ENCODE data around the gene LCN15. TPM values are rescaled to one million over a fixed set of nuclear protein-coding genes. Genes with fewer than 3 reads are reported as not detected.

Gene LCN15
- total and polyA plus RNA-seq, 7 donors = 0.70 to 9.0 (median 6.6) TPM; not detected in 4

GRCh38 chr9:136722969-136723356, 41.4 kb downstream of the LCN15 start:
- H3K36me3 ChIP-seq = peaks cover 33 to 55% (median 35%) of the 10 kb centered on the region in 4 donors
- WGBS, 2 donors = 88 to 91% methylated on average over 24 of the region's 24 CpGs
- H3K9me3 ChIP-seq = no peaks in the 10 kb centered on the region
- H3K27me3 ChIP-seq = no peaks in the 10 kb centered on the region
- peaks cover 0 to 71% (median 51%) of the 10 kb centered on the region in 4 donors for H3K4me1 ChIP-seq
- intact Hi-C loops (cut with DNase I) = no loop called here
- H3K4me3 ChIP-seq = no peak overlapping the region
- no peak overlapping the region for H3K27ac ChIP-seq
- TF ChIP-seq, protein P1, sequence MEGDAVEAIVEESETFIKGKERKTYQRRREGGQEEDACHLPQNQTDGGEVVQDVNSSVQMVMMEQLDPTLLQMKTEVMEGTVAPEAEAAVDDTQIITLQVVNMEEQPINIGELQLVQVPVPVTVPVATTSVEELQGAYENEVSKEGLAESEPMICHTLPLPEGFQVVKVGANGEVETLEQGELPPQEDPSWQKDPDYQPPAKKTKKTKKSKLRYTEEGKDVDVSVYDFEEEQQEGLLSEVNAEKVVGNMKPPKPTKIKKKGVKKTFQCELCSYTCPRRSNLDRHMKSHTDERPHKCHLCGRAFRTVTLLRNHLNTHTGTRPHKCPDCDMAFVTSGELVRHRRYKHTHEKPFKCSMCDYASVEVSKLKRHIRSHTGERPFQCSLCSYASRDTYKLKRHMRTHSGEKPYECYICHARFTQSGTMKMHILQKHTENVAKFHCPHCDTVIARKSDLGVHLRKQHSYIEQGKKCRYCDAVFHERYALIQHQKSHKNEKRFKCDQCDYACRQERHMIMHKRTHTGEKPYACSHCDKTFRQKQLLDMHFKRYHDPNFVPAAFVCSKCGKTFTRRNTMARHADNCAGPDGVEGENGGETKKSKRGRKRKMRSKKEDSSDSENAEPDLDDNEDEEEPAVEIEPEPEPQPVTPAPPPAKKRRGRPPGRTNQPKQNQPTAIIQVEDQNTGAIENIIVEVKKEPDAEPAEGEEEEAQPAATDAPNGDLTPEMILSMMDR (IDR thresholded peaks at IDR 0.05) = no peak
- no peak for TF ChIP-seq POLR2AphosphoS5 (IDR thresholded peaks at IDR 0.05)
- no peak for TF ChIP-seq POLR2A (IDR thresholded peaks at IDR 0.05)
- no peak for TF ChIP-seq EP300 (IDR thresholded peaks at IDR 0.05)
- DNase-seq = no peak

DNA sequence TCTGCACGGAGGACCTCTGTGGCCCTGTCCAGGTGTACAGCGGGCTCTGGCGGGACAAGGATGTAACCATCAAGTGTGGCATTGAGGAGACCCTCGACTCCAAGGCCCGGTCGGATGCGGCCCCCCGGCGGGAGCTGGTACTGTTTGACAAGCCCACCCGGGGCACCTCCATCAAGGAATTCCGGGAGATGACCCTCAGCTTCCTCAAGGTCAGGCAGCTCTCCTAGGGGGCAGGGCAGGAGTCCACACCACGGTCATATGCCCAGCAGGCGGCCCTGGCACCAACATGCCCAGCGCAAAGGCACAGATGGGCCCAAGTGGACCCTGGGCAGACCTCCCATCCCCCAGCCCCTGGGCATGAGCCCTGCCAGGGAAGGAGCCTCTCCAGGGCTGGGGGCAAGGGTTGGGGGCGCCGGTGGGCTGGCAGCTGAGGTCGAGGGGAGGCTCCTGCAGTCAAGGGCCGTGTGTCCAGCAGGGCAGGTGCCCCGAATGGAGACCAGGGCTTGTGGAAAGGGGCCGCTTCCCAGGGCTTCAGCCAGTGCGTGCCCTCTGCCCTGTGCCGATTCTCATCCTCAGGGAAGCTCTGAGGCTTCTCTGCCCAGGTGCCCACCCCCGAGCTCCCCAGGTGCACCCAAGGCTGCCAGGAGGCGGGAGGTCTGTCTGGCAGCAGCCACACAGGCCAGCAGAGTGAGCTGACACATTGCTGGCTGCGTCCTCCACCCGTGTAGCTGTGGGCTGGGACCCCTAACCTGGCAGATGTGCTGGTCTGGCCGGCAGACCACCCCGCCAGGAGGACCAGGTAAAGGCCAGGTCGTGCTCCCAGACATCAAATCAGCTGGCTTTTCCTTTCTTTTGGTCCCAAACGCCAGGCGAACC, 42.0 kb downstream of the LCN15 start:
- peak overlapping the region in 2 of 4 donors; percentile 73 to 74 for H3K27ac ChIP-seq
- peaks cover 0 to 70% (median 50%) of the 10 kb centered on the region in 4 donors for H3K4me1 ChIP-seq
- H3K4me3 ChIP-seq = no peak overlapping the region
- WGBS, 2 donors = 82 to 86% methylated on average over 31 of the region's 31 CpGs
- H3K27me3 ChIP-seq = no peaks in the 10 kb centered on the region
- no peaks in the 10 kb centered on the region for H3K9me3 ChIP-seq
- DNase-seq = no peak
- peaks cover 33 to 55% (median 35%) of the 10 kb centered on the region in 4 donors for H3K36me3 ChIP-seq
- intact Hi-C loops (cut with DNase I) = no loop called here
- TF ChIP-seq POLR2A (IDR thresholded peaks at IDR 0.05) = no peak
- TF ChIP-seq, protein P1 (IDR thresholded peaks at IDR 0.05) = no peak
- TF ChIP-seq POLR2AphosphoS5 (IDR thresholded peaks at IDR 0.05) = no peak
- TF ChIP-seq EP300 (IDR thresholded peaks at IDR 0.05) = no peak

DNA sequence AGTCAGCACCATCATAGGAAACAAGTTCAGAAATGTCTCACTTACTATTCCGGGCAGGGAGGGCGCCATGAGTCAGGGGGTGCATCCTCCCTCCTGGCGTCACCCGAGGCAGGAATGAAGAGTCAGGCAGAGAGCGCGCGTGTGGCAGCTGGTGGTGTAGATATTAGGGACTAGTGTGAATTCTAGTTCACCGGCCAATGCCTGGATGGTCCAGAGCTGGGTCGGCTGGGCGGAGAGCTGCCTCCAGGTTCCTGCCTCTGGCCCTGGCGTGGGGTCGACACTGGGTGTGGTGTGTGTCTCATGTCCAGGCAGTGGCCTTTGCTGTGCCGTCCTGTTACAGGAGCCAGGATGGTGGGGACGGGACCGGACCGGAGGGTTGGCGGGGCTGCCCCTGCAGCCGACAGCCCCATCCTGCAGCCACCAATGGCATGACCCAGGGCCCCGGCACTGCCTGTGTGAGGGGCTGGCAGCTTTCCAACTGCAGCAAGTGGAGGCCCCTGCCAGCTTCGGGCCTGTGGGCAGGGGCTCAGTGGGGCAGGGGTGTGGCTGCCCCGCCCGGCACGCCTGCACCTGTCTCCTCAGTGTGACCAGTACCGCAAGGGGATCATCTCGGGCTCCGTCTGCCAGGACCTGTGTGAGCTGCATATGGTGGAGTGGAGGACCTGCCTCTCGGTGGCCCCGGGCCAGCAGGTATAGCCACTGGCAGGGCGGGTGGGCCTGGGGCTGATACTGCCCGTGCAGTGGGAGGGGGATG, 42.8 kb downstream of the LCN15 start:
- no peak for DNase-seq
- Histone ChIP-seq H3K36me3 (peaks cover 33 to 53% (median 35%) of the 10 kb centered on the region in 4 donors), H3K4me1 (peaks cover 0 to 62% (median 42%) of the 10 kb centered on the region in 4 donors)

DNA sequence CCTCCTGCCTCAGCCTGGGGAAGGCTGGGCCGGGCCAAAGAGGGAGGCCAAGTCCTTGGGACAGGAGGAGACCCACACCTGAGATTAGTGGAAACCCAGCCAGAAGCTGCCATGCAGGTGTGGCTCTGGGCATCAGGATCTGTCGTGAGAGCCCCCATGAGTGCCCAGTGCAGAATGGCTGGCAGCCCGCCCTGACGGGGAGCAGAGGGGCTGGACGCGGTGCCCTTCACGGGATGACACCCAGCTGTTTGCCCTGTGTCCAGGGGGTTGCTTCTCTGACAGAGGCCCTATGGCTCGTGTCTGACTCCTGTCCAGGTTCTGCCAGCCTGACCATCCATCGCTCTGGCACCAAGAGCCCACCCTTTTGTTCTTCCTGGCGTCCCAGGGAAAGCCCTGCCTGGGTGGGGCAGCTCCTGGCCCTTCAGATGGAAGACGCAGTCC, 43.4 kb downstream of the LCN15 start:
- H3K27me3 ChIP-seq = no peaks in the 10 kb centered on the region
- H3K4me1 ChIP-seq = peaks cover 0 to 56% (median 36%) of the 10 kb centered on the region in 4 donors
- intact Hi-C loops (cut with DNase I) = no loop called here
- TF ChIP-seq, protein P1 (IDR thresholded peaks at IDR 0.05) = no peak
- TF ChIP-seq POLR2AphosphoS5 (IDR thresholded peaks at IDR 0.05) = no peak
- TF ChIP-seq EP300 (IDR thresholded peaks at IDR 0.05) = no peak
- no peak for TF ChIP-seq POLR2A (IDR thresholded peaks at IDR 0.05)
- peak overlapping the region; percentile 42 to 74 (median 58) for H3K27ac ChIP-seq
- peaks cover 30 to 47% (median 32%) of the 10 kb centered on the region in 4 donors for H3K36me3 ChIP-seq
- no peak for DNase-seq
- H3K9me3 ChIP-seq = no peaks in the 10 kb centered on the region
- 68 to 79% methylated on average over 11 of the region's 11 CpGs for WGBS, 2 donors
- H3K4me3 ChIP-seq = no peak overlapping the region

More for the DNA sequence above, 42.8 kb downstream of the LCN15 start:
- H3K27me3 ChIP-seq = no peaks in the 10 kb centered on the region
- H3K27ac ChIP-seq = peak overlapping the region; percentile 42 to 74 (median 65)
- intact Hi-C loops (cut with DNase I) = no loop called here
- 60 to 73% methylated on average over 30 of the region's 30 CpGs for WGBS, 2 donors
- no peaks in the 10 kb centered on the region for H3K9me3 ChIP-seq
- TF ChIP-seq, protein P1 (IDR thresholded peaks at IDR 0.05) = no peak
- TF ChIP-seq POLR2AphosphoS5 (IDR thresholded peaks at IDR 0.05) = peak in 2 of 4 donors; percentile 14 to 54
- no peak overlapping the region for H3K4me3 ChIP-seq

Measured in sigmoid colon (tissue), 7 donors.